ENCODE data around the gene STAC3.

The STAC3 gene

DNA sequence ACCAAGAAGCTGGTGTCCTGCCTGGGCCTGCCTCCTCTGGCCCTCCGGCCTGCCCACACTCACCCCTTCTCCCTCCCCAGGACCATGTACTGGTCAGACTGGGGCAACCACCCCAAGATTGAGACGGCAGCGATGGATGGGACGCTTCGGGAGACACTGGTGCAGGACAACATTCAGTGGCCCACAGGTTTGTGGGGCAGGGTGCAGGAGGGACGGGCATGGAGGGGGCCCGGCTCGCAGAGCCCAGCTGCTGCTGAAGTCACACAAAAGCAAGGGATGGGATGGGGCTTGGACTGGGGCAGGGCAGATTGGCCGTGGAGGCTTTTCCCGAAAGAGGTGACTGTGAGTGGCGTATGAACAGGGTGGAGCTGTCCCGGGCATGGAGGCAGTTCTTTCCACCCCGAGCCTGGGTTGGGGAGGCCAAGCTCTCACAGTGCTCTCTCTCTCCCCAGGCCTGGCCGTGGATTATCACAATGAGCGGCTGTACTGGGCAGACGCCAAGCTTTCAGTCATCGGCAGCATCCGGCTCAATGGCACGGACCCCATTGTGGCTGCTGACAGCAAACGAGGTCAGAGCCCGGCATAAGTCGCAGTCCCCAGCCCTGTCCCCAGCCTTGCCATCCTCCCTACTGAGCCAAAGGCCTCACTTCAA, 42.2 kb downstream of the STAC3 start:
- no peak for TF ChIP-seq CTCF (conservative IDR thresholded peaks at IDR 0.05; ENCODE audit: control insufficient read depth, insufficient read depth, low read depth, low read length)

GRCh38 chr12:57207731-57208630, 43.0 kb downstream of the STAC3 start:
- DNase-seq (ENCODE audit: low read depth), result no peak
- no peak for TF ChIP-seq CTCF (conservative IDR thresholded peaks at IDR 0.05; ENCODE audit: control insufficient read depth, insufficient read depth, low read depth, low read length)
- H3K4me3 ChIP-seq (ENCODE audit: control insufficient read depth, low read depth, low read length), result no peak overlapping the region

More for the DNA sequence above, 42.2 kb downstream of the STAC3 start:
- H3K4me3 ChIP-seq (ENCODE audit: control insufficient read depth, low read depth, low read length), result no peak overlapping the region
- no peak for DNase-seq (ENCODE audit: low read depth)

DNA sequence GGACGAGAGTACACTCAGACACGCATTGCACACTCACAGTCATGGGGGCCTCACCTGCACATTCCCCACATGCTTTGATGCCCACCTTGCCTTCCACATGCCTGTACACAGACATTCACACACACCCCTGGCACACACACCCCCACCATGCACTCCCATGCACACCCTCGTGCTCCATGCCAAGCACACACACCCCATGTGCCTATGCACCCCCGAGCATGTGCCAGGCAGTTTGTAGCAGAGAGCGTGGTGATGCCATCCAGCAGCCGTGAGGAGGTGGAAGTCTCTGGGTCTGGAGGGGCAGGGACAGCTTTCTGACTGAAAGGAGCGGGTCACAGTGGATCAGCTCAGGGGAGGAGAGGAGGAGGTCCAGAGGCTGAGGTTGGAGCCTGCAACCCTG, 45.1 kb downstream of the STAC3 start:
- no peak for TF ChIP-seq CTCF (conservative IDR thresholded peaks at IDR 0.05; ENCODE audit: control insufficient read depth, insufficient read depth, low read depth, low read length)
- DNase-seq (ENCODE audit: low read depth), result no peak
- no peak overlapping the region for H3K4me3 ChIP-seq (ENCODE audit: control insufficient read depth, low read depth, low read length)

- H3K4me3 ChIP-seq (ENCODE audit: control insufficient read depth, low read depth, low read length), result no peak overlapping the region
- DNase-seq (ENCODE audit: low read depth), result no peak
- no peak for TF ChIP-seq CTCF (conservative IDR thresholded peaks at IDR 0.05; ENCODE audit: control insufficient read depth, insufficient read depth, low read depth, low read length)
Observed at GRCh38 chr12:57205186-57205585, 45.8 kb downstream of the STAC3 start.

- H3K4me3 ChIP-seq (ENCODE audit: control insufficient read depth, low read depth, low read length), result no peak overlapping the region
- TF ChIP-seq CTCF (conservative IDR thresholded peaks at IDR 0.05; ENCODE audit: control insufficient read depth, insufficient read depth, low read depth, low read length), result no peak
- no peak for DNase-seq (ENCODE audit: low read depth)
Observed at GRCh38 chr12:57204454-57204853, 46.5 kb downstream of the STAC3 start.

DNA sequence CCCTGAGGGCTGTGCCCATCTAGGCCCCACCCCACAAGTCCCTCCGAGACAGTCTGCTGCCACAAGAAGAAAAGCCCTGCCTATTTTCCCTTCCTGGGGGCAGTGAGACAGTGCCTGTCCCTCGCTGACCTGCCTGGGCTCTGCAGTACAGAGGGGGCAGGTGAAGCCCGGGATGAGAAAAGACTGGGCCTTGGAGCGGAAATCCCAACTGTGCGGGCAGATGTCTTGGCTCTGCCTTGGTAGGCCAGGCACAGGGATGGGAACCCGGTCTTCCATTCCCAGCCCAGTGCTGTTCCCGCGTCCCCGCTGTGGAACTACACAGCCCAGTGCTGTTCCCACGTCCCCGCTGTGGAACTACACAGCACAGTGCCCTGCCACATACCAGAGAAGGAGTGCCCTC, 47.2 kb downstream of the STAC3 start:
- no peak for TF ChIP-seq CTCF (conservative IDR thresholded peaks at IDR 0.05; ENCODE audit: control insufficient read depth, insufficient read depth, low read depth, low read length)

More for the DNA sequence above, 47.2 kb downstream of the STAC3 start:
- no peak for DNase-seq (ENCODE audit: low read depth)
- no peak overlapping the region for H3K4me3 ChIP-seq (ENCODE audit: control insufficient read depth, low read depth, low read length)

Measured in fibroblast of mammary gland (primary cell).